IPS-15b (cell line): Measurements from ENCODE around the gene SCN1B.
A peak's percentile ranks its signal among the peaks of the same experiment; 100 is the strongest.
"Not testable (repeated sequence)": the region's sequence is repeated elsewhere in the genome, so short reads cannot be mapped to it uniquely, and the experiment has no call there.

Source experiments
- H3K27me3 ChIP-seq: one replicate; pipeline ENCODE4 v1.6.1; 2013; ENCODE audit warnings: low read length; ENCODE audit not compliant: control insufficient read depth, insufficient read depth
- H3K36me3 ChIP-seq: one replicate; pipeline ENCODE4 v1.6.1; 2013; ENCODE audit warnings: low read length; ENCODE audit not compliant: control insufficient read depth, insufficient read depth
- H3K4me1 ChIP-seq: one replicate; pipeline ENCODE4 v1.6.1; 2013; ENCODE audit warnings: mild to moderate bottlenecking, low read length; ENCODE audit not compliant: control insufficient read depth, insufficient read depth
- H3K4me3 ChIP-seq: one replicate; pipeline ENCODE4 v1.5.1; 2013; ENCODE audit warnings: low read depth, low read length
- H3K9ac ChIP-seq: one replicate; pipeline ENCODE4 v1.6.1; 2013; ENCODE audit warnings: low read depth, mild to moderate bottlenecking, low read length
- H3K9me3 ChIP-seq: one replicate; pipeline ENCODE4 v1.6.1; 2013; ENCODE audit warnings: mild to moderate bottlenecking, low read length; ENCODE audit not compliant: control insufficient read depth, insufficient read depth

SCN1B gene

GRCh38 chr19:34994643-34995541 lies 35.4 kb upstream of the SCN1B start:
- Histone ChIP-seq H3K36me3 (no peaks in the 10 kb centered on the region), H3K4me1 (peaks cover 9% of the 10 kb centered on the region), H3K4me3 (no peak overlapping the region), H3K9ac (no peak overlapping the region), H3K27me3 (no peaks in the 10 kb centered on the region), H3K9me3 (no peaks in the 10 kb centered on the region)

- H3K9ac ChIP-seq = no peak overlapping the region
- H3K27me3 ChIP-seq = no peaks in the 10 kb centered on the region
- no peaks in the 10 kb centered on the region for H3K9me3 ChIP-seq
- peaks cover 9% of the 10 kb centered on the region for H3K4me1 ChIP-seq
- no peaks in the 10 kb centered on the region for H3K36me3 ChIP-seq
- no peak overlapping the region for H3K4me3 ChIP-seq
These were observed 34.7 kb upstream of the SCN1B start for GRCh38 chr19:34995551-34995950.

- Histone ChIP-seq H3K27me3 (no peaks in the 10 kb centered on the region), H3K9me3 (no peaks in the 10 kb centered on the region), H3K9ac (no peak overlapping the region), H3K4me3 (no peak overlapping the region), H3K36me3 (no peaks in the 10 kb centered on the region), H3K4me1 (peaks cover 9% of the 10 kb centered on the region)
These were observed 33.1 kb upstream of the SCN1B start for GRCh38 chr19:34997071-34997617.

GRCh38 chr19:34998224-34998623 lies 32.0 kb upstream of the SCN1B start:
- H3K36me3 ChIP-seq, H3K27me3 ChIP-seq, H3K4me3 ChIP-seq, H3K9ac ChIP-seq, H3K9me3 ChIP-seq: not testable (repeated sequence)
- peaks cover 12% of the 10 kb centered on the region for H3K4me1 ChIP-seq

- Histone ChIP-seq H3K9ac (peak overlapping the region; percentile 97), H3K4me1 (peaks cover 16% of the 10 kb centered on the region), H3K4me3 (peak overlapping the region; percentile 92)
These were observed 31.3 kb upstream of the SCN1B start for GRCh38 chr19:34998777-34999497.

GRCh38 chr19:34999498-35000337 lies 30.6 kb upstream of the SCN1B start, which contains the start of gene GRAMD1A:
Gene GRAMD1A (plus strand): TSS chr19:35000323. CDS start chr19:35000479, 156 bp downstream.
- H3K4me1 ChIP-seq = peaks cover 16% of the 10 kb centered on the region
- peak within 1 kb of the TSS; percentile 97 for H3K9ac ChIP-seq
- no peaks in the 10 kb centered on the region for H3K9me3 ChIP-seq

More at GRCh38 chr19:34998777-34999497, 31.3 kb upstream of the SCN1B start:
- H3K27me3 ChIP-seq = no peaks in the 10 kb centered on the region
- no peaks in the 10 kb centered on the region for H3K9me3 ChIP-seq
- H3K36me3 ChIP-seq = no peaks in the 10 kb centered on the region

GRCh38 chr19:35000338-35000646 lies 30.0 kb upstream of the SCN1B start:
- Histone ChIP-seq H3K4me1 (peaks cover 16% of the 10 kb centered on the region), H3K36me3 (peaks cover 7% of the 10 kb centered on the region), H3K27me3 (no peaks in the 10 kb centered on the region), H3K9ac (peak overlapping the region; percentile 74), H3K4me3 (peak overlapping the region; percentile 92), H3K9me3 (no peaks in the 10 kb centered on the region)

More at GRCh38 chr19:34999498-35000337, 30.6 kb upstream of the SCN1B start, which contains the start of gene GRAMD1A:
- Histone ChIP-seq H3K27me3 (no peaks in the 10 kb centered on the region), H3K4me3 (peak within 1 kb of the TSS; percentile 92), H3K36me3 (peaks cover 5% of the 10 kb centered on the region)

GRCh38 chr19:35000647-35001501 lies 29.4 kb upstream of the SCN1B start:
- Histone ChIP-seq H3K9ac (peak overlapping the region; percentile 74), H3K4me3 (peak overlapping the region; percentile 50), H3K4me1 (peaks cover 16% of the 10 kb centered on the region), H3K27me3 (no peaks in the 10 kb centered on the region), H3K9me3 (no peaks in the 10 kb centered on the region), H3K36me3 (peaks cover 11% of the 10 kb centered on the region)

GRCh38 chr19:35002037-35002535 lies 28.2 kb upstream of the SCN1B start:
- Histone ChIP-seq H3K4me1 (peaks cover 16% of the 10 kb centered on the region), H3K4me3 (peak overlapping the region; percentile 50), H3K36me3 (peaks cover 12% of the 10 kb centered on the region)

GRCh38 chr19:35004517-35005255 lies 25.6 kb upstream of the SCN1B start:
- no peak overlapping the region for H3K4me3 ChIP-seq
- peaks cover 20% of the 10 kb centered on the region for H3K36me3 ChIP-seq
- peak overlapping the region; percentile 54 for H3K9ac ChIP-seq
- peaks cover 7% of the 10 kb centered on the region for H3K4me1 ChIP-seq
- H3K27me3 ChIP-seq = no peaks in the 10 kb centered on the region
- H3K9me3 ChIP-seq = no peaks in the 10 kb centered on the region

More at GRCh38 chr19:35002037-35002535, 28.2 kb upstream of the SCN1B start:
- H3K27me3 ChIP-seq = no peaks in the 10 kb centered on the region
- H3K9ac ChIP-seq = no peak overlapping the region
- H3K9me3 ChIP-seq = no peaks in the 10 kb centered on the region
